Hepatocyte (in vitro differentiated cells): ENCODE measurements around the gene CACNA1B.
"Not testable (repeated sequence)": the region's sequence is repeated elsewhere in the genome, so short reads cannot be mapped to it uniquely, and the experiment has no call there.

ENCODE experiments used
- EZH2 ChIP-seq: fragments of 200-600 bp; sonication (generic); IDR thresholded peaks from 2 replicates; pipeline ENCODE4 v1.6.1; 2016; ENCODE audit warnings: antibody characterized with exemption, mild to moderate bottlenecking, borderline replicate concordance
- TF ChIP-seq, protein P1 (sequence below): fragments of 200-600 bp; sonication (generic); IDR thresholded peaks from 2 replicates; pipeline ENCODE4 v1.5.1; 2016; ENCODE audit warnings: antibody characterized with exemption, mild to moderate bottlenecking; ENCODE audit not compliant: poor library complexity

- TF ChIP-seq, protein P1, sequence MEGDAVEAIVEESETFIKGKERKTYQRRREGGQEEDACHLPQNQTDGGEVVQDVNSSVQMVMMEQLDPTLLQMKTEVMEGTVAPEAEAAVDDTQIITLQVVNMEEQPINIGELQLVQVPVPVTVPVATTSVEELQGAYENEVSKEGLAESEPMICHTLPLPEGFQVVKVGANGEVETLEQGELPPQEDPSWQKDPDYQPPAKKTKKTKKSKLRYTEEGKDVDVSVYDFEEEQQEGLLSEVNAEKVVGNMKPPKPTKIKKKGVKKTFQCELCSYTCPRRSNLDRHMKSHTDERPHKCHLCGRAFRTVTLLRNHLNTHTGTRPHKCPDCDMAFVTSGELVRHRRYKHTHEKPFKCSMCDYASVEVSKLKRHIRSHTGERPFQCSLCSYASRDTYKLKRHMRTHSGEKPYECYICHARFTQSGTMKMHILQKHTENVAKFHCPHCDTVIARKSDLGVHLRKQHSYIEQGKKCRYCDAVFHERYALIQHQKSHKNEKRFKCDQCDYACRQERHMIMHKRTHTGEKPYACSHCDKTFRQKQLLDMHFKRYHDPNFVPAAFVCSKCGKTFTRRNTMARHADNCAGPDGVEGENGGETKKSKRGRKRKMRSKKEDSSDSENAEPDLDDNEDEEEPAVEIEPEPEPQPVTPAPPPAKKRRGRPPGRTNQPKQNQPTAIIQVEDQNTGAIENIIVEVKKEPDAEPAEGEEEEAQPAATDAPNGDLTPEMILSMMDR: not testable (repeated sequence)
- TF ChIP-seq EZH2: not testable (repeated sequence)
Measured at GRCh38 chr9:138132946-138133705, 255.5 kb downstream of the CACNA1B start.
